Activated CD4-positive, alpha-beta T cell treated with anti-CD3 and anti-CD28 coated beads, Interleukin-2, Interleukin-4, amounts not matched to agents 100 ng/mL and 50 ng/mL, durations not matched to agents 16 hours and 8 hours (primary cell): Measurements from ENCODE around the gene PEMT.

Experiments
- DNase-seq: peaks from one replicate; pipeline ENCODE4 v3.0.0-alpha.2; 2020; ENCODE audit warnings: low spot score

The PEMT gene

GRCh38 chr17:17570798-17571716 lies 20.5 kb downstream of the PEMT start:
- no peak for DNase-seq

GRCh38 chr17:17570140-17570797 lies 21.2 kb downstream of the PEMT start:
- DNase-seq, result no peak

- no peak for DNase-seq
Measured at GRCh38 chr17:17569691-17570090, 21.8 kb downstream of the PEMT start.

- DNase-seq, result peak; percentile 51
Measured at GRCh38 chr17:17568772-17569195, 22.7 kb downstream of the PEMT start.

- no peak for DNase-seq
Measured at GRCh38 chr17:17567631-17568030, 23.9 kb downstream of the PEMT start.

GRCh38 chr17:17566896-17567513 lies 24.5 kb downstream of the PEMT start:
- DNase-seq, result no peak

GRCh38 chr17:17565471-17566339 lies 25.8 kb downstream of the PEMT start:
- DNase-seq, result no peak

- DNase-seq, result no peak
Measured at GRCh38 chr17:17564896-17565295, 26.6 kb downstream of the PEMT start.

- no peak for DNase-seq
Measured at GRCh38 chr17:17564323-17564722, 27.2 kb downstream of the PEMT start.

GRCh38 chr17:17563530-17563929 lies 28.0 kb downstream of the PEMT start:
- DNase-seq, result no peak

GRCh38 chr17:17562146-17562511 lies 29.4 kb downstream of the PEMT start:
- DNase-seq, result no peak

GRCh38 chr17:17561408-17562145 lies 29.9 kb downstream of the PEMT start:
- no peak for DNase-seq

- no peak for DNase-seq
Measured at GRCh38 chr17:17560975-17561374, 30.5 kb downstream of the PEMT start.

GRCh38 chr17:17560167-17560566 lies 31.3 kb downstream of the PEMT start:
- no peak for DNase-seq

- no peak for DNase-seq
Measured at GRCh38 chr17:17559164-17559563, 32.3 kb downstream of the PEMT start.

- DNase-seq, result no peak
Measured at GRCh38 chr17:17558431-17558830, 33.1 kb downstream of the PEMT start.

- no peak for DNase-seq
Measured at GRCh38 chr17:17557796-17558195, 33.7 kb downstream of the PEMT start.

GRCh38 chr17:17556671-17557070 lies 34.8 kb downstream of the PEMT start:
- no peak for DNase-seq

GRCh38 chr17:17555906-17556305 lies 35.6 kb downstream of the PEMT start:
- DNase-seq, result no peak

GRCh38 chr17:17555151-17555550 lies 36.4 kb downstream of the PEMT start:
- no peak for DNase-seq

- no peak for DNase-seq
Measured at GRCh38 chr17:17554266-17554665, 37.2 kb downstream of the PEMT start.
